HCT116 (cell line): Measurements from ENCODE around the gene PIK3CD. TPM values are rescaled to one million over a fixed set of nuclear protein-coding genes. Genes with fewer than 3 reads are reported as not detected.

Experiments used
- ATAC-seq: fragments of 200-7000 bp; cut with Tn5 transposase; 2 replicates; pipeline ENCODE4 v1.9.1; 2020; ENCODE audit warnings: mild to moderate bottlenecking, moderate library complexity
- BruUV-seq: library from RNA; stranded (reverse); fragments of 400-500 nt; replicated peaks from 2 replicates; lab custom pipeline; 2021; lab: Mats Ljungman, UMichigan
- CTCF ChIA-PET: fragments of 300-600 bp; sonication (Branson Sonifier 250); formaldehyde crosslinking; loops from one replicate; lab custom pipeline; 2021; ENCODE audit warnings: antibody characterized with exemption; lab: Charles Lee
- POLR2A ChIA-PET: fragments of 300-600, 350-600 bp; sonication (Branson Sonifier 250); formaldehyde crosslinking; loops from one replicate; lab custom pipeline; 2021; ENCODE audit warnings: antibody characterized with exemption; lab: Charles Lee
- RAD21 ChIA-PET, 2 experiments: fragments of 300-600 bp; sonication (Branson Sonifier 250); formaldehyde crosslinking; loops; one replicate each; lab custom pipeline; 2023; ENCODE audit warnings: low total read pairs in 2 of 2; ENCODE audit not compliant: uncharacterized antibody in 2 of 2, unreplicated experiment in 2 of 2, low non-redundant PET in 1 of 2; lab: Charles Lee
- DNase-seq: peaks from one replicate; pipeline ENCODE4 v3.0.0-alpha.2; 2010; ENCODE audit warnings: low read depth, low spot score
- H2AFZ ChIP-seq: fragments of 200-600 bp; shearing (Covaris generic), sonication (generic); 2 replicates; pipeline ENCODE4 v1.6.1; 2017; ENCODE audit warnings: low read depth, mixed run types, mixed read lengths, antibody characterized with exemption, low read length; ENCODE audit not compliant: poor library complexity, severe bottlenecking
- H3K27ac ChIP-seq: 2 replicates; pipeline ENCODE4 v1.5.1; 2012; ENCODE audit warnings: low read depth, low read length
- H3K27me3 ChIP-seq: fragments of 200-600 bp; sonication (generic); 2 replicates; pipeline ENCODE4 v1.6.1; 2016; ENCODE audit warnings: mixed run types, low read length, mixed read lengths; ENCODE audit not compliant: insufficient read depth
- H3K36me3 ChIP-seq, 2 experiments: fragments of 200-500 bp in 1 of 2; fragments of 200-600 bp in 1 of 2; sonication (Bioruptor generic) in 1 of 2; sonication (generic) in 1 of 2; 2 replicates each; pipeline versions ENCODE4 v1.5.1 to v1.6.1; 2014 to 2016; ENCODE audit warnings: low read length in 2 of 2, inconsistent platforms in 1 of 2, mixed read lengths in 1 of 2, mixed run types in 1 of 2; ENCODE audit not compliant: insufficient read depth in 2 of 2, control insufficient read depth in 1 of 2
- H3K4me1 ChIP-seq, 2 experiments: fragments of 200-600 bp in 1 of 2; sonication (generic) in 1 of 2; 2 replicates each; pipeline versions ENCODE4 v1.5.1 to v1.6.1; 2012 to 2017; ENCODE audit warnings: low read length in 2 of 2, inconsistent platforms in 1 of 2, mild to moderate bottlenecking in 1 of 2, mixed read lengths in 1 of 2, mixed run types in 1 of 2, moderate library complexity in 1 of 2; ENCODE audit not compliant: insufficient read depth in 2 of 2, control insufficient read depth in 1 of 2
- H3K4me2 ChIP-seq: fragments of 200-600 bp; sonication (generic); 2 replicates; pipeline ENCODE4 v1.6.1; 2017; ENCODE audit warnings: mixed run types, low read length, mixed read lengths
- H3K4me3 ChIP-seq, 2 experiments: fragments of 200-600 bp in 1 of 2; sonication (generic) in 1 of 2; replicated peaks in 1 of 2; 2 replicates each; pipeline ENCODE4 v1.5.1; 2011 to 2016; ENCODE audit warnings: low read length in 2 of 2, control low read depth in 1 of 2, low read depth in 1 of 2, mild to moderate bottlenecking in 1 of 2, mixed read lengths in 1 of 2, mixed run types in 1 of 2
- H3K79me2 ChIP-seq: fragments of 200-600 bp; sonication (generic); 2 replicates; pipeline ENCODE4 v1.6.1; 2017; ENCODE audit warnings: mild to moderate bottlenecking, mixed run types, low read length, moderate library complexity, mixed read lengths; ENCODE audit not compliant: insufficient read depth
- H3K9ac ChIP-seq: fragments of 200-600 bp; sonication (generic); 2 replicates; pipeline ENCODE4 v1.6.1; 2016; ENCODE audit warnings: low read length, mixed read lengths
- H3K9me2 ChIP-seq: fragments of 200-600 bp; sonication (generic), shearing (Covaris generic); 2 replicates; pipeline ENCODE4 v1.6.1; 2017; ENCODE audit warnings: mixed run types, mild to moderate bottlenecking, moderate library complexity; ENCODE audit not compliant: insufficient read depth
- H3K9me3 ChIP-seq, 2 experiments: fragments of 200-500 bp in 1 of 2; fragments of 200-600 bp in 1 of 2; sonication (Bioruptor generic) in 1 of 2; sonication (generic) in 1 of 2; 2 replicates each; pipeline ENCODE4 v1.6.1; 2014 to 2017; ENCODE audit warnings: low read length in 2 of 2, mixed read lengths in 2 of 2, inconsistent platforms in 1 of 2, low read depth in 1 of 2, mild to moderate bottlenecking in 1 of 2, mixed run types in 1 of 2, moderate library complexity in 1 of 2; ENCODE audit not compliant: control insufficient read depth in 1 of 2, insufficient read depth in 1 of 2
- H4K20me1 ChIP-seq: fragments of 200-600 bp; sonication (generic), shearing (Covaris generic); 2 replicates; pipeline ENCODE4 v1.6.1; 2017; ENCODE audit warnings: mixed run types, mild to moderate bottlenecking, moderate library complexity; ENCODE audit not compliant: insufficient read depth
- CBX3 ChIP-seq: IDR thresholded peaks from 2 replicates; pipeline ENCODE4 v1.6.1; 2012; ENCODE audit warnings: low read depth
- CEBPB ChIP-seq: IDR thresholded peaks from 2 replicates; pipeline ENCODE4 v1.6.1; 2012; ENCODE audit warnings: low read depth
- EGR1 ChIP-seq: IDR thresholded peaks from 2 replicates; pipeline ENCODE4 v1.6.1; 2012; ENCODE audit warnings: low read depth
- ELF1 ChIP-seq: IDR thresholded peaks from 2 replicates; pipeline ENCODE4 v1.6.1; 2012; ENCODE audit warnings: low read depth, borderline replicate concordance
- EZH2 ChIP-seq: fragments of 200-600 bp; sonication (generic); IDR thresholded peaks from 2 replicates; pipeline ENCODE4 v1.6.1; 2017; ENCODE audit warnings: antibody characterized with exemption, mixed run types
- EZH2phosphoT487 ChIP-seq: fragments of 200-600 bp; IDR thresholded peaks from 2 replicates; pipeline ENCODE4 v1.6.1; 2018; ENCODE audit warnings: antibody characterized with exemption, borderline replicate concordance
- FOSL1 ChIP-seq: IDR thresholded peaks from 2 replicates; pipeline ENCODE4 v1.6.1; 2012; ENCODE audit warnings: low read depth
- JUND ChIP-seq: IDR thresholded peaks from 2 replicates; pipeline ENCODE4 v1.6.1; 2012
- MAX ChIP-seq: IDR thresholded peaks from 2 replicates; pipeline ENCODE4 v1.6.1; 2012
- POLR2A ChIP-seq: IDR thresholded peaks from 2 replicates; pipeline ENCODE4 v1.7.0; 2011; ENCODE audit warnings: borderline replicate concordance; ENCODE audit not compliant: insufficient read depth, insufficient read length; ENCODE audit errors: extremely low read depth
- POLR2AphosphoS5 ChIP-seq: IDR thresholded peaks from 2 replicates; pipeline ENCODE4 v1.6.1; 2011; ENCODE audit warnings: mild to moderate bottlenecking, low read depth, low read length, moderate library complexity
- RAD21 ChIP-seq: IDR thresholded peaks from 2 replicates; pipeline ENCODE4 v1.6.1; 2012; ENCODE audit warnings: low read depth, mild to moderate bottlenecking
- SRF ChIP-seq: IDR thresholded peaks from 2 replicates; pipeline ENCODE4 v1.6.1; 2012; ENCODE audit warnings: low read depth
- TCF7L2 ChIP-seq: IDR thresholded peaks from 2 replicates; pipeline ENCODE4 v1.7.0; 2011; ENCODE audit warnings: borderline replicate concordance, inconsistent platforms; ENCODE audit not compliant: insufficient read depth, insufficient read length; ENCODE audit errors: extremely low read depth
- YY1 ChIP-seq: IDR thresholded peaks from 2 replicates; pipeline ENCODE4 v1.6.1; 2011; ENCODE audit warnings: low read length, low read depth, moderate library complexity, mild to moderate bottlenecking; ENCODE audit not compliant: insufficient replicate concordance; ENCODE audit errors: extremely low read depth
- ZBTB33 ChIP-seq: IDR thresholded peaks from 2 replicates; pipeline ENCODE4 v1.6.1; 2011; ENCODE audit warnings: mild to moderate bottlenecking, low read length, moderate library complexity; ENCODE audit not compliant: insufficient replicate concordance; ENCODE audit errors: extremely low read depth
- ZFX ChIP-seq: fragments of 450-650 bp; IDR thresholded peaks from 2 replicates; pipeline ENCODE4 v1.6.1; 2017
- intact Hi-C: fragments of 100-400 bp; cut with micrococcal nuclease; formaldehyde crosslinking; loops from 2 replicates; pipeline ENCODE4 v1.10.0; 2022
- total RNA-seq: library from RNA; stranded (reverse); gene quantifications from one replicate; pipeline ENCODE4 v1.2.1, GENCODE V29; 2021; ENCODE audit not compliant: unreplicated experiment

Gene PIK3CD
- total RNA-seq, 1 experiment from 2014 or later: 9.2 TPM

GRCh38 chr1:9753121-9753531, 101.6 kb downstream of the PIK3CD start:
- ChIA-PET RAD21 (no interaction called here), CTCF (no interaction called here), POLR2A (no interaction called here)
- intact Hi-C loops: no loop called here
- ATAC-seq (no peak), DNase-seq (no peak)
- Histone ChIP-seq H4K20me1 (no peaks in the 10 kb centered on the region), H3K27me3 (no peaks in the 10 kb centered on the region), H3K9me3 (no peaks in the 10 kb centered on the region), H3K4me1 (no peaks in the 10 kb centered on the region), H3K79me2 (peaks cover 19% of the 10 kb centered on the region; the same call in 1 of the 2 replicates), H3K36me3 (peaks cover 8 to 30% of the 10 kb centered on the region in 2 experiments; a peak in 3 of 4 replicates), H3K9me2 (no peaks in the 10 kb centered on the region), H3K4me2 (no peak overlapping the region), H3K4me3 (no peak overlapping the region), H3K27ac (no peak overlapping the region), H3K9ac (no peak overlapping the region), H2AFZ (no peak overlapping the region)
- TF ChIP-seq MAX (no peak), SRF (no peak), CBX3 (no peak), EZH2phosphoT487 (no peak), POLR2AphosphoS5 (no peak), YY1 (no peak), POLR2A (no peak)
- BruUV-seq: no TSS peak

GRCh38 chr1:9755441-9755995, 104.0 kb downstream of the PIK3CD start:
- RAD21 ChIA-PET: no interaction called here
- intact Hi-C loops: no loop called here
- no peaks in the 10 kb centered on the region for H3K27me3 ChIP-seq
- no peak overlapping the region for H3K27ac ChIP-seq
- H2AFZ ChIP-seq: no peak overlapping the region
- H3K9ac ChIP-seq: no peak overlapping the region
- no peak overlapping the region for H3K4me3 ChIP-seq
- H4K20me1 ChIP-seq: no peaks in the 10 kb centered on the region
- H3K9me3 ChIP-seq: no peaks in the 10 kb centered on the region
- no peak overlapping the region for H3K4me2 ChIP-seq
- BruUV-seq: no TSS peak
- TF ChIP-seq EGR1 (no peak), MAX (no peak), POLR2A (no peak), TCF7L2 (no peak), FOSL1 (no peak), CBX3 (no peak), EZH2 (no peak), ZFX (no peak), POLR2AphosphoS5 (no peak), YY1 (no peak), ZBTB33 (no peak), RAD21 (no peak), CEBPB (no peak), EZH2phosphoT487 (no peak), ELF1 (no peak), JUND (no peak), SRF (no peak)
- peaks cover 6 to 13% of the 10 kb centered on the region in 2 experiments; a peak in 3 of 4 replicates for H3K36me3 ChIP-seq
- POLR2A ChIA-PET: no interaction called here
- H3K9me2 ChIP-seq: no peaks in the 10 kb centered on the region
- H3K79me2 ChIP-seq: peaks cover 34% of the 10 kb centered on the region; the same call in 1 of the 2 replicates
- DNase-seq (no peak), ATAC-seq (no peak)
- peaks cover 0 to 7% of the 10 kb centered on the region in 2 experiments; a peak in 1 of 4 replicates for H3K4me1 ChIP-seq
- CTCF ChIA-PET: no interaction called here
